GM18519 (cell line): ENCODE results near the gene OVCH1.
"Not testable (repeated sequence)": the region's sequence is repeated elsewhere in the genome, so short reads cannot be mapped to it uniquely, and the experiment has no call there.

ENCODE experiments used
- ATAC-seq: cut with Tn5 transposase; IDR thresholded peaks from one replicate; pipeline ENCODE4 v1.9.1; 2021; ENCODE audit warnings: mild to moderate bottlenecking, moderate library complexity; ENCODE audit not compliant: unreplicated experiment, low FRiP score

OVCH1 gene

DNA sequence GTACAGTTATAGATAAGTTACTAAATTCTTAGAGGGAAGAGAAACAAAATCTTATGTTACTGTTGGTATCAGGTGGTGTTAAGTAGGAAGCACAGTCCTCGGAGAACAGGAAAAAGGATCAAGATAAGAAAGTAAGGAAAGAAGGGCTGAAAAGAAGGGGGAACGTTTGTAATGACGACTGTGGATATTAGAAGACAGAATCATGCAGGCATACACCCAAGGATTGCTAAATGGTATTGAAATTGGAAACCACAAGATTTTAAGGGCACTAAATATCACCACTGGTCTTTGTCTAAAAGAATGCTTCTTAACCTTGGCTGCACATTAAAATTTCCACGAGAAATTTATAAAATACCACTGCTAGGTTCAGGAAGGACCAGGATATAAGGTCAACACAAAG, 82.4 kb downstream of the OVCH1 start:
- ATAC-seq = no peak

GRCh38 chr12:29414368-29414767, 83.1 kb downstream of the OVCH1 start:
- ATAC-seq = no peak

DNA sequence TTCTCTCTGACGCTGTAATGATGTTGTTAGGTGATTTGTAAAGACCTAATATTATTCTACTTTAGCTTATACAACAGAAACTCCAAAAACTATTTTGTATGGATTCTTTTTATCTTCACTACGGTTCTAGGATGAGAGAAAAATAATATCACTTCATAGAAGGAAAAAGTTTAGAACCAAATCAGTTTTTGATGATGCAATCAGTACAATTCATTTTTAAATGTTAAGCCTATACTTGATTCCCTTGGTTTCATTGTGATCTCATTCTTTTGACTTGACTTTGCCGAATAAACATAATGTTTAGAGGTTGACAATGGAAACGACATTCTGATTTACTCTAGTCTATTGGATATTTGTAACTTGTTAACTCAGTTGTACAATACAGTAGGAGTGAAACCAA, 91.9 kb downstream of the OVCH1 start:
- no peak for ATAC-seq

DNA sequence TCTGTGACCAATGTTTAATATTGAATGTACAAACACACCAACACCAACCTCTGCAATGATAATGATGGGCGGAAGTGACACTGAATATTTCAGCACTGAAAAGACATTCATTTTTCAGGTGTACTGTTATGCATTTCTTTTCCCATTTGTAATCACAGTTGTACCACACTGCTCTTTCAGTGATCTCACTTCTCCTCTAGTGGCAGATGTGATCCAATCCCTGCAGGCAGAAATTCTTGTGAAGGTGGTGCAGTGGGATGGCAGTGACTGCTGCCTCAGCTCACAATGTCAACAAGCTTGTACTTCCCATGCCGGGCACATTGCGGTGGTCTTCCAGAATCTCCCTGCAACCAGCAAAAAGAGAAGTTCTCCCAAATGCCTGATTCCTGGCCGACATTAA, 93.5 kb downstream of the OVCH1 start:
- no peak for ATAC-seq

- ATAC-seq = no peak
Observed at GRCh38 chr12:29402437-29402836, 95.0 kb downstream of the OVCH1 start.

GRCh38 chr12:29398495-29398894, 99.0 kb downstream of the OVCH1 start:
- ATAC-seq = peak; percentile 64

DNA sequence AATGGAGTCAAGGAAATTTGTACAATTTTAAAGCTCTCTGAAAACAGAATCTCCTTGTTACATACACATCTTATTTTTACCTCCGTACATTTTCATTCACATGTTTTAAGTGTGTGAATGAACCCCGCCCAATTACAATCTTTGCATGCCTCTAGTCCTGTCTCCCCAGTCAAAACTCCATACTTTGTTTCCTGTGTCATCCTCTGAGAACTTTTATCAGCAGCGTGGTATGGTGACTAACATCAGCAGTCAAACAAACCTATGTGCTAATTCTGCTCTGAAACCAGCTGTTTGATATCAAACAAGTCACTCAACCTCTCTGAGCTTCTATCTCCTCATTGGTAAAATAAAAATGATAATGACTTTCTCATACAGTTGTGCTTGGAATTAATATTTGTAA, 100.7 kb downstream of the OVCH1 start:
- ATAC-seq = no peak

DNA sequence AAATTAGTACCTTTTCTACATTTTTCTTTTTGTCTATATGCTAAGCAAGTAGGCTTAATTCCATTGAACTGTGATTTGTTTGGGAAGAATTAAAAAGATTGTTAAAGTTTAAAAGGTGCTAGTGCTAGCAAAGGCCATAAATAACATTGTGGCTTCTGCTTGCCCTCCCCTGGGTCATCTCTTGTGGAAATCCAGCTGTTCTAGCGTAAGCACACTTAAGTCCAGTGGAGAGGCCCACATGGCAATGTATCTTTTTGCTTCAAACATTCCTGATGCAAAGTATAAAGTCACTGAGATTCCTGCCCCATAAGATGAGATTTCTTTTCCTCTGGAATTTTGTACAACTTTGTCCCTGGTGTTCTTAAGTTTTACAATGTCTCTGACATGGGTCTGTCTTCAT, 102.1 kb downstream of the OVCH1 start:
- ATAC-seq = no peak

DNA sequence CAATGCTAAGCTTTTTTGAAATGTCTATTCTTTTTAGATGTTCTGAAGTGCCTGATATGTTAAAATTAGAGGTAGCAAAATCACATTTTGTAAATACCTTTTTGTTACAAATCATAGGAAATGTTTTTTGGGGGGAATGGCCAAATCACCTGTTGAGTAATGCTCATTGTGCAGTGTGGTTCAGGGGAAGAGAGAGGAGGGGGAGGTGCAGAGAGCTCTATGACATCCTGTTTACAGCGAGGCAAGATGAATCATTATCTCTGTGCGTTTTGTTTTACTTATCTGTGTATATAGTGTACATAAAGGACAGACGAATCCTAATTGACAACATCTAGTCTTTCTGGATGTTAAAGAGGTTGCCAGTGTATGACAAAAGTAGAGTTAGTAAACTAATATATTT, 107.1 kb downstream of the OVCH1 start:
- not testable (repeated sequence) for ATAC-seq

GRCh38 chr12:29389295-29389919, 108.1 kb downstream of the OVCH1 start:
- no peak for ATAC-seq

DNA sequence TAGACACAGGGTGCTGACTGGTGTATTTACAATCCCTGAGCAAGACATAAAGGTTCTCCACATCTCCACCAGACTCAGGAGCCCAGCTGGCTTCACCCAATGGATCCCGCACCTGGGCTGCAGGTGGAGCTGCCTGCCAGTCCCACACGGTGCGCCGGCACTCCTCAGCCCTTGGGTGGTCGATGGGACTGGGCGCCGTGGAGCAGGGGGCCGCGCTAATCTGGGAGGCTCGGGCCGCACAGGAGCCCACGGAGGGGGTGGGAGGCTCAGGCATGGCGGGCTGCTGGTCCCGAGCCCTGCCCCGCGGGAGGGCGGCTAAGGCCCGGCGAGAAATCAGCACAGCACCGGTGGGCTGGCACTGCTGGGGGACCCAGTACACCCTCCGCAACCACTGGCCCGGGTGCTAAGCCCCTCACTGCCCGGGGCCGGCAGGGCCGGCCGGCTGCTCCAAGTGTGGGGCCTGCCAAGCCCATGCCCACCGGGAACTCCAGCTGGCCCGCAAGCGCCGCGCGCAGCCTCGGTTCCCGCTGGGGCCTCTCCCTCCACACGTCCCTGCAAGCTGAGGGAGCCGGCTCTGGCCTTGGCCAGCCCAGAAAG, 111.3 kb downstream of the OVCH1 start:
- not testable (repeated sequence) for ATAC-seq

GRCh38 chr12:29385194-29385593, 112.3 kb downstream of the OVCH1 start:
- ATAC-seq = not testable (repeated sequence)

DNA sequence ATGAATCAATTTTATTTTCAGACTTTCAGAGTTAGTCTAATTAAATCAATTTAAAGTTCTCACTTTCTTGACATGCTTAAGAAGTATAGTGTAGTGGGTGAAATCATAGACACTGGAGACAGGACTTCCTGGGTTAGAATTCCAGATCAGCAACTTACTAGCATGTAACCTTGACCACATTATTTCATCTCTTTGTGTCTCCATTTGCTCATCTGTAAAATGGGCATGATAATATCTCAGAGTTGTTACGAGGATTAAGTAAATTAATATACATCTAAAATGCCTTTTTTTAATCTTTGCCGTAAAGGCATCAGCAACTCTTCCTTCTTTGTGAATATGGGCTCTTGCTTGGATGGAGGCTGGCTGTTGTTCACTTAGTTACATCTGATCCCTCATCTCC, 115.2 kb downstream of the OVCH1 start:
- no peak for ATAC-seq

DNA sequence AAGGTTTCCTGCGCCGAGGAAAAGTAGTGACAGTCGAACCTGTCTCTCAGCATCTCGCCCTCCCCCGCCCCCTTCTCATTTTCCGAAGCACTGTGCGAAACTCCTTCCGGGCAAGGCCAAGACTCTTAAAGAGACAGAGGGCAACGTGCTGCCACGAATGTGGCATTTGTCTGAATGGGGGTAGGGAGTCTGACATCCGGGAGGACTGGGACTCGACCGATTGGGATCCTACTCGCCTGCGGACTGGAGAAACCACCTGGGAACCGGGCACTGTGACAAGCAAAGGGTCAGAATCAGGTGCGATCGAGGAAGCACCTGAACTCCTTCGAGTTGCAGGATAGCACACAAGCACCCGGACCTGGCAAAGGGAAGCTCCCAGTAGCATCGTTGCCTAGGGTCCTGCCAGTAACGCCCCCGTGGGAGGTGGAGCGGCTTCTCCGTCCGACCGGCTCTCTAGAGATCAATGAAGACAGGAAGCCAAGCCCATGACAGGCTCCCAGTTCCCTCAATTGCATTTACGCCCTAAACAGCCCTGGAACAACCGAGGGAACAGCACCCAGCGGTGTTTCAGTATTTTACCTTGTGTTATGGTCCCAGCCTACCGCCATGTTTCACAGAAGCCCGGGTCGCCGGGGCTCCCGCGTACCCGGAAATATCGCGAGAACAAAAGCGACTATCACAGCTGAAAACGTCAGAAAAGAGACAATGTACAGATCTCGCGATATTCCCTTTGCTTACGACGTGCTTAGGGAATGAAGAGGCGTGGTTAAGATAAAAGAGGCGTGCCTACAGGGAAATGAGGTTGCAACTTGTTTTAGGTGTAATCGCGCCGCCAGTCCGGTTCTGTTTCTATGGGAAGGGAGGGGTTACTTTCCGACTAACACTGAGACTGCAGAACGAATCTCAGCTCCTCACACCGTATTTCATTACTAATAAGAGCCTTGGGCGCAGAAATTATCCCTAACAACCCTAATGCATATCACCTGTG, 116.7 kb downstream of the OVCH1 start, which contains the start of gene ERGIC2:
TSS of gene ERGIC2 (minus strand) at position 637 of the 988 bp plus-strand sequence. CDS start 9,539 bp downstream, outside the sequence.
- ATAC-seq = peak; percentile 99
